Neural progenitor cell (in vitro differentiated cells): ENCODE measurements around the gene CD164L2. TPM values are rescaled to one million over a fixed set of nuclear protein-coding genes. Genes with fewer than 3 reads are reported as not detected.
"Not testable (repeated sequence)": the region's sequence is repeated elsewhere in the genome, so short reads cannot be mapped to it uniquely, and the experiment has no call there.

Experiments
- DNase-seq: peaks from one replicate; pipeline ENCODE4 v3.0.0-alpha.2; 2016; ENCODE audit warnings: low spot score
- H2AFZ ChIP-seq: fragments of 200-600 bp; sonication (generic); replicated peaks from 2 replicates; pipeline ENCODE4 v1.6.1; 2016; ENCODE audit warnings: antibody characterized with exemption
- H3F3A ChIP-seq: fragments of 200-600 bp; sonication (generic); 2 replicates; pipeline ENCODE4 v1.6.1; 2016; ENCODE audit warnings: antibody characterized with exemption, low read depth
- H3K27ac ChIP-seq: fragments of 200-600 bp; sonication (generic); 2 replicates; pipeline ENCODE4 v1.5.1; 2016; ENCODE audit warnings: mild to moderate bottlenecking
- H3K27me3 ChIP-seq: fragments of 200-600 bp; sonication (generic); 2 replicates; pipeline ENCODE4 v1.6.1; 2016; ENCODE audit warnings: mild to moderate bottlenecking, moderate library complexity
- H3K36me3 ChIP-seq: fragments of 200-600 bp; sonication (generic); 2 replicates; pipeline ENCODE4 v1.5.1; 2016
- H3K4me1 ChIP-seq: fragments of 200-600 bp; sonication (generic); 2 replicates; pipeline ENCODE4 v1.6.1; 2016; ENCODE audit warnings: mixed run types
- H3K4me2 ChIP-seq: fragments of 200-600 bp; sonication (generic); 2 replicates; pipeline ENCODE4 v1.6.1; 2016
- H3K4me3 ChIP-seq: fragments of 200-600 bp; sonication (generic); 2 replicates; pipeline ENCODE4 v1.5.1; 2016
- H3K79me2 ChIP-seq: fragments of 200-600 bp; sonication (generic); 2 replicates; pipeline ENCODE4 v1.6.1; 2016; ENCODE audit warnings: low read depth
- H3K9ac ChIP-seq: fragments of 200-600 bp; sonication (generic); 2 replicates; pipeline ENCODE4 v1.6.1; 2016
- H3K9me3 ChIP-seq: fragments of 200-600 bp; sonication (generic); 2 replicates; pipeline ENCODE4 v1.5.1; 2016; ENCODE audit warnings: low read depth
- H4K20me1 ChIP-seq: fragments of 200-600 bp; sonication (generic); 2 replicates; pipeline ENCODE4 v1.6.1; 2016; ENCODE audit warnings: low read depth
- H3K27ac Mint-ChIP-seq: 3 replicates; pipeline ENCODE4 v1.8.0; 2021; ENCODE audit warnings: mixed read lengths
- H3K27me3 Mint-ChIP-seq: 2 replicates; pipeline ENCODE4 v1.8.0; 2022; ENCODE audit warnings: low read depth, mild to moderate bottlenecking, inconsistent platforms, moderate library complexity, mixed read lengths; ENCODE audit not compliant: insufficient read depth
- H3K36me3 Mint-ChIP-seq: 3 replicates; pipeline ENCODE4 v1.8.0; 2021; ENCODE audit warnings: mixed read lengths
- H3K4me1 Mint-ChIP-seq: 3 replicates; pipeline ENCODE4 v1.8.0; 2021; ENCODE audit warnings: mixed read lengths
- H3K4me3 Mint-ChIP-seq: 3 replicates; pipeline ENCODE4 v1.8.0; 2021; ENCODE audit warnings: mild to moderate bottlenecking, moderate library complexity, mixed read lengths
- H3K9me3 Mint-ChIP-seq: 3 replicates; pipeline ENCODE4 v1.8.0; 2020; ENCODE audit warnings: mixed read lengths
- CTCF ChIP-seq: fragments of 200-600 bp; sonication (generic); IDR thresholded peaks from 2 replicates; pipeline ENCODE4 v1.5.1; 2017; ENCODE audit warnings: antibody characterized with exemption, mild to moderate bottlenecking
- EZH2 ChIP-seq: fragments of 200-600 bp; sonication (generic); IDR thresholded peaks from 2 replicates; pipeline ENCODE4 v1.6.1; 2017; ENCODE audit warnings: antibody characterized with exemption, mild to moderate bottlenecking, moderate library complexity
- EZH2phosphoT487 ChIP-seq: fragments of 200-600 bp; sonication (generic); IDR thresholded peaks from 2 replicates; pipeline ENCODE4 v1.6.1; 2017; ENCODE audit warnings: antibody characterized with exemption
- total RNA-seq: library from RNA; depleted of rRNA; stranded (reverse); fragments of >200 nt; gene quantifications from 2 replicates; pipeline ENCODE4 v1.2.3, GENCODE V29; 2015; ENCODE audit warnings: low replicate concordance

CD164L2 gene
- total RNA-seq, 1 donor from 2014 or later, result 1.6 TPM

DNA sequence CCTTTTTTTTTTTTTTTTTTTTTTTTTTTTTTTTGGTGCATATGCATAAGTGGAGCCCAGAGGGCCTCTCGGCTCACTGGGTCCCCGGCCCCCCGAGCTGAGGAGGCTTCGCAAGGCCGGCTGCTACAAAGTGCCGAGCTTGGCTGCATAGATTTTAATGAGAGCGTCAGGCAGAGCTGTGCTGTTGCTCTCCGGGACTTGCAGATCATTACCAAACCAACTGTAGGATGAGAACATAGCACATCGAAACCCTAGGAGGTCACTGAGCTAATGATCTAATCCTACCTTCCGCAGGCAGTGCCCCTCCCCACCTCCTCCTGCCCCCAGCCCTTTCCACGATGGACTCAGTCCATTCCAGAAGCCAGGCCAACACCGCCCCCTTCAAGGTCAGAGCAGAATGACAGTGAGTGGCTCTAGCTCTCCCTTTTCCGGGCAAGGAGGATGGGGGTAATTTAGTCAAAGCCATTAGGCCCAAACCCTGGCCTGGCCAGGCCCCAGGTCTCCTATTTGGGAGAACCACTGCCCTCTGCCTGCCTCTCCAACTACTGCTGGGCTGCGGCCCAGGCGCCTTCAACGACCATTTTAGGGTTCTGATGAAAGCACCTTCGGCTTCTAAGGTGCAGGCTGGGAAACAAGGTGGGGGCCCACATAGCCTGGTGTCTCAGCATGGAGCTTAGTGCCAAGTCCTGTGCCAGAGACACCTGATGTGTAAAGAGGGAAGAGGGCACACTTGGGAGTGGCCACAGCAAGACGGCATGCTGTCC lies 22.6 kb upstream of the CD164L2 start:
- not testable (repeated sequence) for H3K9me3 Mint-ChIP-seq, H3K79me2 ChIP-seq, H3K4me3 Mint-ChIP-seq, H3K27me3 Mint-ChIP-seq, H4K20me1 ChIP-seq, H3K36me3 ChIP-seq, H3K9ac ChIP-seq, H2AFZ ChIP-seq, H3K27me3 ChIP-seq, H3K9me3 ChIP-seq
- H3K4me2 ChIP-seq, result peak overlapping the region; percentile 70
- DNase-seq, result peak; percentile 56
- peak; percentile 42 for TF ChIP-seq CTCF
- peaks cover 68% of the 10 kb centered on the region for H3F3A ChIP-seq
- H3K4me1 ChIP-seq, result peaks cover 58% of the 10 kb centered on the region
- Mint-ChIP-seq H3K4me1 (peaks cover 49% of the 10 kb centered on the region), H3K27ac (peak overlapping the region; percentile 98), H3K36me3 (peaks cover 23% of the 10 kb centered on the region)
- H3K27ac ChIP-seq, result peak overlapping the region; percentile 96
- H3K4me3 ChIP-seq, result peak overlapping the region; percentile 22

- Mint-ChIP-seq H3K9me3 (no peaks in the 10 kb centered on the region), H3K27ac (no peak overlapping the region), H3K4me1 (peaks cover 54% of the 10 kb centered on the region), H3K27me3 (peaks cover 5% of the 10 kb centered on the region), H3K36me3 (peaks cover 17% of the 10 kb centered on the region), H3K4me3 (no peak overlapping the region)
- peak; percentile 56 for DNase-seq
- Histone ChIP-seq H4K20me1 (peaks cover 6% of the 10 kb centered on the region), H3K27ac (peak overlapping the region; percentile 34), H3K36me3 (no peaks in the 10 kb centered on the region), H3K27me3 (no peaks in the 10 kb centered on the region), H2AFZ (no peak overlapping the region), H3K9me3 (no peaks in the 10 kb centered on the region), H3K4me2 (peak overlapping the region; percentile 70), H3K4me3 (no peak overlapping the region), H3F3A (peaks cover 66% of the 10 kb centered on the region), H3K9ac (no peak overlapping the region), H3K79me2 (no peaks in the 10 kb centered on the region), H3K4me1 (peaks cover 56% of the 10 kb centered on the region)
- no peak for TF ChIP-seq EZH2
- TF ChIP-seq CTCF, result no peak
- TF ChIP-seq EZH2phosphoT487, result no peak
These were observed 21.9 kb upstream of the CD164L2 start for GRCh38 chr1:27405074-27405473.

GRCh38 chr1:27403931-27404330 lies 20.8 kb upstream of the CD164L2 start:
- no peaks in the 10 kb centered on the region for H3K36me3 ChIP-seq
- H3K9me3 Mint-ChIP-seq, result no peaks in the 10 kb centered on the region
- H3K4me2 ChIP-seq, result peak overlapping the region; percentile 70
- no peak for DNase-seq
- peaks cover 66% of the 10 kb centered on the region for H3K4me1 ChIP-seq
- H3K27me3 Mint-ChIP-seq, result peaks cover 5% of the 10 kb centered on the region
- H3K79me2 ChIP-seq, result no peaks in the 10 kb centered on the region
- H3K9me3 ChIP-seq, result no peaks in the 10 kb centered on the region
- no peaks in the 10 kb centered on the region for H3K27me3 ChIP-seq
- H3K4me3 Mint-ChIP-seq, result no peak overlapping the region
- no peak overlapping the region for H2AFZ ChIP-seq
- H3K4me1 Mint-ChIP-seq, result peaks cover 65% of the 10 kb centered on the region
- TF ChIP-seq CTCF (no peak), EZH2 (no peak)
- no peak overlapping the region for H3K9ac ChIP-seq
- peaks cover 6% of the 10 kb centered on the region for H4K20me1 ChIP-seq
- H3F3A ChIP-seq, result peaks cover 68% of the 10 kb centered on the region
- no peak overlapping the region for H3K4me3 ChIP-seq
- H3K27ac Mint-ChIP-seq, result peak overlapping the region; percentile 75
- H3K36me3 Mint-ChIP-seq, result peaks cover 13% of the 10 kb centered on the region
- H3K27ac ChIP-seq, result no peak overlapping the region
